Measurements from ENCODE around the gene FMN2. TPM values are rescaled to one million over a fixed set of nuclear protein-coding genes. Genes with fewer than 3 reads are reported as not detected.

Gene FMN2
- total and polyA plus RNA-seq, 2 donors (not counting 1 experiment from before 2014, with no cell fraction given): 8.0 to 13.7 TPM

- H4K20me1 ChIP-seq (ENCODE audit: control insufficient read depth, extremely low read depth, insufficient read depth, low read length): no peaks in the 10 kb centered on the region
- H3K27me3 ChIP-seq (ENCODE audit: control insufficient read depth, insufficient read depth, low read length): no peaks in the 10 kb centered on the region
- H3K36me3 ChIP-seq (ENCODE audit: control insufficient read depth, insufficient read depth, low read length): no peaks in the 10 kb centered on the region
- no peak overlapping the region for H2AFZ ChIP-seq (ENCODE audit: low read length)
- no peak overlapping the region for H3K27ac ChIP-seq (ENCODE audit: insufficient read depth, low read length)
- no peaks in the 10 kb centered on the region for H3K79me2 ChIP-seq (ENCODE audit: control insufficient read depth, insufficient read depth, low read length)
- no peaks in the 10 kb centered on the region for H3K9me3 ChIP-seq (ENCODE audit: control insufficient read depth, insufficient read depth, low read depth, low read length)
- peak in 1 of 2 donors; percentile 35 for DNase-seq (ENCODE audit: low read depth in 2 of 2)
- H3K9ac ChIP-seq (ENCODE audit: insufficient read depth, low read length): no peak overlapping the region
- no peaks in the 10 kb centered on the region for H3K4me1 ChIP-seq (ENCODE audit: control insufficient read depth, extremely low read depth, insufficient read depth, low read length)
- H3K4me2 ChIP-seq (ENCODE audit: extremely low read depth, insufficient read depth, low read length): no peak overlapping the region
- TF ChIP-seq EZH2 (IDR thresholded peaks at IDR 0.05; ENCODE audit: low read length, missing control alignments): no peak
- TF ChIP-seq CTCF (conservative IDR thresholded peaks at IDR 0.05 in 1 of 2, IDR thresholded peaks at IDR 0.05 in 1 of 2; ENCODE audit: low read depth in 1 of 2, low read length in 2 of 2): no peak
- no peak overlapping the region for H3K4me3 ChIP-seq (replicated peaks in 1 of 4; ENCODE audit: control extremely low read depth in 1 of 4, insufficient read depth in 1 of 4, low read depth in 3 of 4, low read length in 4 of 4)
Observed at GRCh38 chr1:240104672-240105071, 13.0 kb downstream of the FMN2 start.

DNA sequence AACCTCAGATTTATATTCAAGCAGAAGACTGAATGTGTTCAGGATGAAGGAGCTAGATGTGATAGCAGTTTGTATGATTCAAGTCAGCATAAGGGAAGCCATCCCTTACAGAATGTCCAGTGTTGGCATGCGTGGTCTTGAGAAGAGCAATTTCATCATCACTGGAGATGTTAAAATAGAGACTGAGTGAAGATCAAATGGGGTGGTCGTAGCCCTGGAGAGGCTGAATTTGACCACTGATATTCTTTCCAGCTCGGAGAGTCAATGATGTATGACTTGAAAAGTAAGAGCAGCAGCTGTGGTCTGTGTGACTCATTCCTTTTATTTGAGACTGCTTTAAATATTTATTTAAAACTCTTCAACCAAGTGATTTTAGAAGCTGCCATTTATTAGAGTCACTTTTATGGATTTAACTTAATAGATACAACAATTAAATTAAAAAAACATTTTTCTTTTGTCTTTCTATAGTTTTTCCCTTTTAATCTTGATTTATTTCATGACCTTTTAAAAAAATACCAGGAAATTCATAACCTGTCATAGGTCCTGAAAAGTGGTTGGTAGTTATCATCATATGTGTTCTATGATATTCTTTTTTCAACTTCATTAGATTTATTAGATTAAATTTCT, 15.5 kb downstream of the FMN2 start:
- Histone ChIP-seq H3K27me3 (ENCODE audit: control insufficient read depth, insufficient read depth, low read length) (no peaks in the 10 kb centered on the region), H3K9ac (ENCODE audit: insufficient read depth, low read length) (no peak overlapping the region), H4K20me1 (ENCODE audit: control insufficient read depth, extremely low read depth, insufficient read depth, low read length) (no peaks in the 10 kb centered on the region), H3K27ac (ENCODE audit: insufficient read depth, low read length) (no peak overlapping the region), H3K79me2 (ENCODE audit: control insufficient read depth, insufficient read depth, low read length) (no peaks in the 10 kb centered on the region), H3K4me1 (ENCODE audit: control insufficient read depth, extremely low read depth, insufficient read depth, low read length) (no peaks in the 10 kb centered on the region), H3K36me3 (ENCODE audit: control insufficient read depth, insufficient read depth, low read length) (no peaks in the 10 kb centered on the region), H3K4me2 (ENCODE audit: extremely low read depth, insufficient read depth, low read length) (no peak overlapping the region), H3K4me3 (replicated peaks in 1 of 4; ENCODE audit: control extremely low read depth in 1 of 4, insufficient read depth in 1 of 4, low read depth in 3 of 4, low read length in 4 of 4) (no peak overlapping the region), H2AFZ (ENCODE audit: low read length) (no peak overlapping the region), H3K9me3 (ENCODE audit: control insufficient read depth, insufficient read depth, low read depth, low read length) (no peaks in the 10 kb centered on the region)
- TF ChIP-seq EZH2 (IDR thresholded peaks at IDR 0.05; ENCODE audit: low read length, missing control alignments): no peak
- no peak for TF ChIP-seq CTCF (conservative IDR thresholded peaks at IDR 0.05 in 1 of 2, IDR thresholded peaks at IDR 0.05 in 1 of 2; ENCODE audit: low read depth in 1 of 2, low read length in 2 of 2)
- DNase-seq (ENCODE audit: low read depth in 2 of 2): peak; percentile 83 to 91

- H3K9me3 ChIP-seq (ENCODE audit: control insufficient read depth, insufficient read depth, low read depth, low read length): no peaks in the 10 kb centered on the region
- no peak overlapping the region for H3K27ac ChIP-seq (ENCODE audit: insufficient read depth, low read length)
- H2AFZ ChIP-seq (ENCODE audit: low read length): no peak overlapping the region
- no peaks in the 10 kb centered on the region for H3K79me2 ChIP-seq (ENCODE audit: control insufficient read depth, insufficient read depth, low read length)
- H3K27me3 ChIP-seq (ENCODE audit: control insufficient read depth, insufficient read depth, low read length): no peaks in the 10 kb centered on the region
- TF ChIP-seq CTCF (conservative IDR thresholded peaks at IDR 0.05 in 1 of 2, IDR thresholded peaks at IDR 0.05 in 1 of 2; ENCODE audit: low read depth in 1 of 2, low read length in 2 of 2) (no peak), EZH2 (IDR thresholded peaks at IDR 0.05; ENCODE audit: low read length, missing control alignments) (no peak)
- H3K36me3 ChIP-seq (ENCODE audit: control insufficient read depth, insufficient read depth, low read length): no peaks in the 10 kb centered on the region
- no peaks in the 10 kb centered on the region for H4K20me1 ChIP-seq (ENCODE audit: control insufficient read depth, extremely low read depth, insufficient read depth, low read length)
- no peak overlapping the region for H3K4me3 ChIP-seq (replicated peaks in 1 of 4; ENCODE audit: control extremely low read depth in 1 of 4, insufficient read depth in 1 of 4, low read depth in 3 of 4, low read length in 4 of 4)
- H3K4me1 ChIP-seq (ENCODE audit: control insufficient read depth, extremely low read depth, insufficient read depth, low read length): no peaks in the 10 kb centered on the region
- H3K4me2 ChIP-seq (ENCODE audit: extremely low read depth, insufficient read depth, low read length): no peak overlapping the region
- DNase-seq (ENCODE audit: low read depth in 2 of 2): no peak
- no peak overlapping the region for H3K9ac ChIP-seq (ENCODE audit: insufficient read depth, low read length)
Observed at GRCh38 chr1:240109130-240109529, 17.4 kb downstream of the FMN2 start.
